Rectal smooth muscle tissue (tissue), 1 donor: ENCODE results near the gene MTCL3.
"Not testable (repeated sequence)": the region's sequence is repeated elsewhere in the genome, so short reads cannot be mapped to it uniquely, and the experiment has no call there.

Source experiments
- H3K27ac ChIP-seq: one replicate; pipeline ENCODE4 v1.7.0; 2013; ENCODE audit warnings: low read depth, low read length, inconsistent platforms
- H3K27me3 ChIP-seq: one replicate; pipeline ENCODE4 v1.7.0; 2013; ENCODE audit warnings: low read length; ENCODE audit not compliant: control insufficient read depth, insufficient read depth
- H3K36me3 ChIP-seq: one replicate; pipeline ENCODE4 v1.7.0; 2013; ENCODE audit warnings: low read length; ENCODE audit not compliant: control insufficient read depth, insufficient read depth
- H3K4me1 ChIP-seq: one replicate; pipeline ENCODE4 v1.7.0; 2013; ENCODE audit warnings: low read length; ENCODE audit not compliant: control insufficient read depth, insufficient read depth
- H3K4me3 ChIP-seq: one replicate; pipeline ENCODE4 v1.7.0; 2013; ENCODE audit warnings: low read length
- H3K9ac ChIP-seq: one replicate; pipeline ENCODE4 v1.7.0; 2013; ENCODE audit warnings: low read length

The MTCL3 gene

GRCh38 chr6:127436578-127437110, 82.5 kb downstream of the MTCL3 start:
- H3K27me3 ChIP-seq = no peaks in the 10 kb centered on the region
- no peak overlapping the region for H3K9ac ChIP-seq
- no peak overlapping the region for H3K27ac ChIP-seq
- H3K4me3 ChIP-seq = no peak overlapping the region
- no peaks in the 10 kb centered on the region for H3K4me1 ChIP-seq
- no peaks in the 10 kb centered on the region for H3K36me3 ChIP-seq

GRCh38 chr6:127435626-127436220, 83.4 kb downstream of the MTCL3 start:
- Histone ChIP-seq H3K27ac (no peak overlapping the region), H3K9ac (no peak overlapping the region)

GRCh38 chr6:127434651-127435050, 84.5 kb downstream of the MTCL3 start:
- H3K36me3 ChIP-seq = no peaks in the 10 kb centered on the region
- H3K27ac ChIP-seq = no peak overlapping the region
- H3K4me3 ChIP-seq = no peak overlapping the region
- H3K9ac ChIP-seq = no peak overlapping the region
- H3K4me1 ChIP-seq = no peaks in the 10 kb centered on the region
- H3K27me3 ChIP-seq = no peaks in the 10 kb centered on the region

More at GRCh38 chr6:127435626-127436220, 83.4 kb downstream of the MTCL3 start:
- Histone ChIP-seq H3K4me1 (no peaks in the 10 kb centered on the region), H3K4me3 (no peak overlapping the region), H3K27me3 (no peaks in the 10 kb centered on the region), H3K36me3 (no peaks in the 10 kb centered on the region)

GRCh38 chr6:127428562-127428961, 90.6 kb downstream of the MTCL3 start:
- not testable (repeated sequence) for H3K4me3 ChIP-seq, H3K27ac ChIP-seq, H3K4me1 ChIP-seq, H3K27me3 ChIP-seq, H3K9ac ChIP-seq, H3K36me3 ChIP-seq

- H3K9ac ChIP-seq = no peak overlapping the region
- peak overlapping the region; percentile 52 for H3K27ac ChIP-seq
- H3K27me3 ChIP-seq = no peaks in the 10 kb centered on the region
- no peak overlapping the region for H3K4me3 ChIP-seq
- no peaks in the 10 kb centered on the region for H3K36me3 ChIP-seq
- H3K4me1 ChIP-seq = peaks cover 2% of the 10 kb centered on the region
These were observed 95.2 kb downstream of the MTCL3 start for GRCh38 chr6:127423921-127424320.
